ACHN (cell line): ENCODE results near the gene ANO7.

Source experiments
- DNase-seq: peaks from one replicate; pipeline ENCODE4 v3.0.0-alpha.2; 2015
- in situ Hi-C: cut with HindIII; loops from 2 replicates; pipeline ENCODE4 v1.10.0; 2017; ENCODE audit warnings: low sequenced_read_pairs, low pct_ligation_motif_present, low pct_unique_long_range_greater_than_20kb

The ANO7 gene

GRCh38 chr2:241156971-241157441 lies 31.5 kb upstream of the ANO7 start:
- no peak for DNase-seq
- in situ Hi-C loops = no loop called here

- in situ Hi-C loops = no loop called here
- no peak for DNase-seq
Observed at GRCh38 chr2:241157841-241158545, 30.5 kb upstream of the ANO7 start.

- DNase-seq = no peak
Observed at GRCh38 chr2:241158546-241158900, 30.0 kb upstream of the ANO7 start.

GRCh38 chr2:241159116-241159515 lies 29.4 kb upstream of the ANO7 start:
- no peak for DNase-seq
- in situ Hi-C loops = no loop called here

More at GRCh38 chr2:241158546-241158900, 30.0 kb upstream of the ANO7 start:
- in situ Hi-C loops = no loop called here

GRCh38 chr2:241160318-241160717 lies 28.2 kb upstream of the ANO7 start:
- no peak for DNase-seq
- in situ Hi-C loops = no loop called here

GRCh38 chr2:241161646-241162281 lies 26.7 kb upstream of the ANO7 start:
- DNase-seq = no peak
- in situ Hi-C loops = no loop called here

- in situ Hi-C loops = no loop called here
- DNase-seq = no peak
Observed at GRCh38 chr2:241163601-241164118, 24.8 kb upstream of the ANO7 start.

GRCh38 chr2:241168366-241168765 lies 20.1 kb upstream of the ANO7 start:
- no peak for DNase-seq
- in situ Hi-C loops = no loop called here

GRCh38 chr2:241173557-241173956 lies 14.9 kb upstream of the ANO7 start:
- no peak for DNase-seq

GRCh38 chr2:241177526-241178334 lies 10.7 kb upstream of the ANO7 start:
- in situ Hi-C loops = no loop called here
- DNase-seq = no peak

More at GRCh38 chr2:241173557-241173956, 14.9 kb upstream of the ANO7 start:
- in situ Hi-C loops = no loop called here

GRCh38 chr2:241178961-241179360 lies 9.5 kb upstream of the ANO7 start:
- in situ Hi-C loops = no loop called here
- no peak for DNase-seq

- in situ Hi-C loops = no loop called here
- no peak for DNase-seq
Observed at GRCh38 chr2:241179899-241180298, 8.6 kb upstream of the ANO7 start.

- in situ Hi-C loops = no loop called here
- DNase-seq = peak; percentile 13
Observed at GRCh38 chr2:241180495-241180894, 8.0 kb upstream of the ANO7 start.

GRCh38 chr2:241182126-241182525 lies 6.4 kb upstream of the ANO7 start:
- DNase-seq = no peak
- in situ Hi-C loops = no loop called here

- no peak for DNase-seq
- in situ Hi-C loops = no loop called here
Observed at GRCh38 chr2:241182531-241183133, 5.8 kb upstream of the ANO7 start.

GRCh38 chr2:241183221-241183620 lies 5.3 kb upstream of the ANO7 start:
- no peak for DNase-seq
- in situ Hi-C loops = no loop called here

GRCh38 chr2:241184901-241185300 lies 3.6 kb upstream of the ANO7 start:
- no peak for DNase-seq
- in situ Hi-C loops = no loop called here

- in situ Hi-C loops = no loop called here
- no peak for DNase-seq
Observed at GRCh38 chr2:241185961-241186360, 2.5 kb upstream of the ANO7 start.
